Activated CD4-positive, CD25-positive, alpha-beta regulatory T cell treated with anti-CD3 and anti-CD28 coated beads, Interleukin-2, amount 50 U/mL, for 72 hours (primary cell): ENCODE measurements around the gene SLC2A6.

Experiments used
- DNase-seq: peaks from one replicate; pipeline ENCODE4 v3.0.0; 2021

SLC2A6 gene, protein sequence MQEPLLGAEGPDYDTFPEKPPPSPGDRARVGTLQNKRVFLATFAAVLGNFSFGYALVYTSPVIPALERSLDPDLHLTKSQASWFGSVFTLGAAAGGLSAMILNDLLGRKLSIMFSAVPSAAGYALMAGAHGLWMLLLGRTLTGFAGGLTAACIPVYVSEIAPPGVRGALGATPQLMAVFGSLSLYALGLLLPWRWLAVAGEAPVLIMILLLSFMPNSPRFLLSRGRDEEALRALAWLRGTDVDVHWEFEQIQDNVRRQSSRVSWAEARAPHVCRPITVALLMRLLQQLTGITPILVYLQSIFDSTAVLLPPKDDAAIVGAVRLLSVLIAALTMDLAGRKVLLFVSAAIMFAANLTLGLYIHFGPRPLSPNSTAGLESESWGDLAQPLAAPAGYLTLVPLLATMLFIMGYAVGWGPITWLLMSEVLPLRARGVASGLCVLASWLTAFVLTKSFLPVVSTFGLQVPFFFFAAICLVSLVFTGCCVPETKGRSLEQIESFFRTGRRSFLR

DNA sequence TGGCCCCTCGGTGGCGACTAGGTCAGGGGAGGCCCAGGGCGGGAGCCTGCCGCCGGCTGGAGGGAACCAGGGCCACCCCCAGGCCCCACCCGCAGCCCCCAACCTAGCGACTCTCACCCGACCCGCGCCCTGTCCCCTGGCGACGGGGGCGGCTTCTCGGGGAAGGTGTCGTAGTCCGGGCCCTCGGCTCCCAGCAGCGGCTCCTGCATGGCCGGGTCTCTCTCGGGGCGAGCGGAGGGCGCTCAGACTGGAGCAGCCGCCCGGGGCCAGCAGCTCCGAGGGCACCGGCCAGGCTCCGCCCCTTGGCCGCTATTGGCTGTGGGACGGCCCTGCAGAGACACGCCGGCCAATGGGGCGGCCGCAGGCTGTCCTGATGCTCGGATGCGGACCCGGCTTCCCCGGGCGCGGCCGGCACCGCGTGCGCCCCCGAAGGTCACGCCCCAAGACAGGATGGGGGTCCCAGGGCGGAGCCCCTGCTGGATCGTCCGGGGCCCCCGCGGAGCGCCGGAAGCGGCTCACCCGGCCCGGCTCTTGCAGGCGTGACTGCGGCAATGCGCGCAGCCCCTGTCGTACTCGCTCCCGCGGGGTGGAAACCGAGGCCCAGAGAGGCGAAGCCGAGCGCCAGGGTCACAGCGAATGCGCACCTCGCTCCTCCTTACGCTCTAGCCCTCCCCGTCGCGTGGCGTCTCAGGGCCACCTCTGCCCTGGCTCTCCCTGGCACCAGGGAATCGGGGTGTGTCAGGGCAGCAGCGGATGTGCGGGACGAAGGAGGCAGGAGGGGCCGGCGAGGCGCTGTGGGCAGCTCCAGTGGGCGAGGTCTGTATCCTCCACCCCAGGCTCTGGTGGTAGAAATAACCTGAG, at the start of gene SLC2A6:
TSS of gene SLC2A6 (minus strand) at position 249 of the 861 bp plus-strand sequence. CDS start at position 209, 40 bp downstream.
- peak; percentile 82 for DNase-seq

DNA sequence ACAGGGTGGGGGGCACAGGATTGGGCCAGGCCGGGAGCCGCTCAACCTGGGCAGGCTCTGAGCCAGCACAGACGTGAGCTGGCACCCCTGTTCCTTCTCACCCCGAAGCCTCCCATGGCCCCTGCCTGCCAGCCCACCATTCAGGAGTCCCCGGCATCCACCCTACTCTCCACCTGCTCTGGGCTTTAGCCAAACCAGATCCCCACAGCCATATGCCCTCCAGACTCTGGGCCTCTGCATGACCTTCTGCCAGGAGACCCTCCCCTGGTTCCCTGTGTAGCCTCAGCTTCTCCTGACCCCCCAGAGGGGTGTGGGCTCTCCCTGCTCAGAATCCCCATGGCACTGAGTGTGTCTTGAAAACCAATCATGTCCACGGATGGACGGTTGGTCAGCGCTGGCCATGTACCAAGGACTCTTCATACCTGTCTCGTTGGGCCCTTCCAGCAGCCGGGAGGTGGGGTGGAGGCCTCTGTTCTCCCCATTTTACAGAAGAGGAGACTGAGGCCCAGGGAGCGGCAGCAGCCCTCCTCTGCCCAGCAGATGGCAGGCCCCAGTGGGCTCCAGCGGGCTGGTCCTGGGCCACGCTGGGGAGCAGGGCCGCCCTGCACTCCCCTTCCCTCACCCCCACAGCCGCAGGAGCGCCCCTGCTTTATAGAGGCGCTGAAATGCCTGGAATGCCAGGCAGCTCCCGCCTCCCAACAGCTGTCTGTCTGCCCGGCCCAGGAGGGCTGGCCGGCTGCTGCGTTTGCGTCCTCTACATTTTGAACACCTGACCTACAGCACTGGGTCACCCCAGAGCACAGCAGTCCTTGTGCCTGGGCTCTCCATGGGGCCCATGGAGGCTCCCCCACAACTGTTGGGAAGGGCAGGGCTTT, 49.3 kb upstream of the SLC2A6 start:
- no peak for DNase-seq

DNA sequence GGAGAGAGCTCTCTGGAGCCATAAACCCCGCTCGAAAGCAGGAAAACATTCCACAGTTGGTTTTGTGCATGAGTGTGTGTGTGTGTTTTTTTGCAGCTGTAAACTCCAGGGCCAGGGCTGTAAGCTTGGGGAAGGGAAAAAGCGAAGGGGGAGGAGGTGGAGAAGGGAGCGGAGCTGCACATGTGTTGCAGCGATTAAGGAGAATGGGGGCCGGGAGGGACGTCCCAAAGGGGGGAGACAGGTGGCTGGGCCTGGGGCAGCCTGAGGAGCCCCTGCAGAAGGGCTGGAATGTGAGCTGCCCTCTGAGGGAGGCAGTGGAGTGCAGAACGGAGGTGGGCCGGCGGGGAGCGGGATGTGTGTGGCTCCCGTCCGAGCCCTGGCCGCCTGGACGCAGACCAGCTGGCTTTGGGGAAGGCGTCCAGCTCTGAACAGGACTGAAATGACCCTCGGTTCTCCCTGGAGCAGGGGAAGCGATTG, 48.6 kb upstream of the SLC2A6 start:
- DNase-seq: no peak

DNA sequence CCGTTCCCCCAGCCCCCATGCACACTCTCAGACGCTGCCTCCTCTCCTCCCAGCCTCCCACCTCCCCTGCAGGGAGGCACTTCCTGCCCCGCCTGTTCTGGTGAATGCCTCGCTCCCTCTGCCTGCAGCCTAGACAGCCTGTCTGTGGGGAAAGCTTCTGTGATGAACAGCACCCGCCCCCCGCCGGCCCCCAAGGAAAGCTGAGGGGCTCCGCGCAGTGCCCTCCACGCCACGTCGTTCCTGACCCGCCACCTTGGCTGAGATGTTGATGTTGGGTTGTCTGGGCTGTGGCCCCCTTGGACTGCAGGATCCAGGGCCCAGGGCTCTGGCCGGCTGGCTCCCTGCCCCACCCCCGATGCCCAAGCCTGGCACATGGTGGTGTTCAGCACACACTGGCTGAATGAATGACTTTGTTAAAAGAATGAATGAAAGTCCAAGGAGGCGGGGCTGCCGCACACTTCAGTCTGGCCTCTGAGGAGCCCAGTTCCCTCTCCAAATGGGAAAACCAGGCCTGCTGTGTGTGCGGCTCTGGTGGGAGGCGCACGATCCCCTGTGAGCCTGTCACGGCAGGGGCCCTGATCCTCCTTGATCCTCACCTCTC, 47.9 kb upstream of the SLC2A6 start:
- no peak for DNase-seq

DNA sequence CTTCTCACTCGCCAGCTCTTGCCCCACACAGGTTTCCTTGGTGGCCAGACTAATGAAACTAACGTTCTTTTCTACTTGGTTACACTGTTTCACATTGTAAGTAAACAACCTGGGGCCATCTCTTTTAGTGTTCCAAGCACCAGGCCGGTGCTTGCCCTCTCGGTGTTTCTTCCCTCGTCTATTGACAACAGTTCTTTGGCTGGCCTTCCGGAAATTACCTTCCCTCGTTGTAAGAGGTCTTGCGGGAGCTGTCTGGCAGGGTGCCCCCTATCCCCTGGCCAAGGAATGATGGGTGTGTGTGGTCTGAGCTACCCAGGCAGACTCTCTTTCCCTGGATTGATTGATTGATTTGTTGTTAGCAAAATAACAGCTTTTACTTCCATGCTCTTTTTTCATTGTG, 46.8 kb upstream of the SLC2A6 start:
- no peak for DNase-seq

DNA sequence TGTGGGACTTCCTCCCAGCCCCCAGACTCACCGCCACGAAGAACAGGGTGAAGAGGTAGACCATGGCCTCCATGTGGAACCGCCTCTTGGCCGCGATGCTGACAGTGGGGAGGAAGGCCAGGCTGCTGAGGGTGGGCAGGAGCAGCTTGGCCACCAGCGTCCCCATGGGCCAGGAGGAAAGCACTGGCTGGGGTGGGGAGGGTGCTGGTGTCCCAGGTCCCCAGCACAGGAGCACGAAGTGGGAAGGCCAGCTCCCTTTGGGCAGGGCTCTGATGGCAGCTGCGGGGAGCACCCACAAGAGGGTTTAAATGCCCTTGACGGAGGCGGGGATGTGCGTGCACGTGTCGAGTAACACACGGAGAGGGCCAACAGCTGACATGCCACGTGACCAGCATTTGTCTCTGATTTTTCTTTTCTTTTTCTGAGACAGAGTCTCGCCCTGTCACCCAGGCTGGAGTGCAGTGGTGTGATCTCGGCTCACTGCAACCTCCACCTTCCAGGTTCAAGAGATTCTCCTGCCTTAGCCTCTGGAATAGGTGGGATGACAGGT, 45.9 kb upstream of the SLC2A6 start, which contains the start of gene MYMK:
TSS of gene MYMK (minus strand) at position 281 of the 550 bp plus-strand sequence. CDS start at position 166, 115 bp downstream.
- no peak for DNase-seq

DNA sequence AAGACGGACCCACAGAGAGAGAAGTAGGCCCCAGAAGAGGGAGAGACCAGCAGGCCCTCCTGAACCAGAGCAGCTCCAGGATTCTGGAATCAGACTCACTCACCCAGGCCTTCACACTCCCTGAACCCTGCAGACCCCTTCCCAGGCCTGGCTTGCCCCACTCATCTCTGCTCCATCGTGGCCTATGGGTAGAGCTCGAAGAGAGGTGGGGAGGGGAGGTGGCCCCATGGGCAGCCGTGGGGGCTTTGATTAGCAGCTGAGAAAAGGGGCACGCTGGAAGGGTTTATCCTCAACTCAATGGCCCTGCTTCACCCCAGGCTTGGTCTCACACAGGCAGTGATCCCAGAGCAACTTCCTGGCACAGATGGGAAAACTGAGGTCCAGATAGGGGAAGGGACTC, 45.2 kb upstream of the SLC2A6 start:
- no peak for DNase-seq

DNA sequence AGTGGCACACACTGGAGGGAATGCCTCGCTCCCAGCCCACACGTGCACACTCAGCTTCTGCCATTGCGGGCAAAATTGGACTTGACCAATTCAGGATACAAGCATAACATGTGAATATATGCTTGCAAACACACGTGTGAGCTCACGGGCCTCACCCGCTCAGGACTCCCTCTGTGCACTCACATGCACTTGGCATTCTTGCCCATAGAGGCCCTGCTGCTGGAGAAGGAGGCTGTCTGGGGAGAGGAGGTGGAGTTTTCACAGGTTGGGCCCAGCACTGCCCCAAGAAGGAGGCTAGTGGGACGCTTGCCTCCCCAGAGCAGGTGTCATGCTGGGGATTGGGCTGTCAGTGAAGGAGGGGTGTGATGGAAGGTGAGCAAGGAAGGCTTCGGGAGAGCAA, 44.2 kb upstream of the SLC2A6 start:
- no peak for DNase-seq

DNA sequence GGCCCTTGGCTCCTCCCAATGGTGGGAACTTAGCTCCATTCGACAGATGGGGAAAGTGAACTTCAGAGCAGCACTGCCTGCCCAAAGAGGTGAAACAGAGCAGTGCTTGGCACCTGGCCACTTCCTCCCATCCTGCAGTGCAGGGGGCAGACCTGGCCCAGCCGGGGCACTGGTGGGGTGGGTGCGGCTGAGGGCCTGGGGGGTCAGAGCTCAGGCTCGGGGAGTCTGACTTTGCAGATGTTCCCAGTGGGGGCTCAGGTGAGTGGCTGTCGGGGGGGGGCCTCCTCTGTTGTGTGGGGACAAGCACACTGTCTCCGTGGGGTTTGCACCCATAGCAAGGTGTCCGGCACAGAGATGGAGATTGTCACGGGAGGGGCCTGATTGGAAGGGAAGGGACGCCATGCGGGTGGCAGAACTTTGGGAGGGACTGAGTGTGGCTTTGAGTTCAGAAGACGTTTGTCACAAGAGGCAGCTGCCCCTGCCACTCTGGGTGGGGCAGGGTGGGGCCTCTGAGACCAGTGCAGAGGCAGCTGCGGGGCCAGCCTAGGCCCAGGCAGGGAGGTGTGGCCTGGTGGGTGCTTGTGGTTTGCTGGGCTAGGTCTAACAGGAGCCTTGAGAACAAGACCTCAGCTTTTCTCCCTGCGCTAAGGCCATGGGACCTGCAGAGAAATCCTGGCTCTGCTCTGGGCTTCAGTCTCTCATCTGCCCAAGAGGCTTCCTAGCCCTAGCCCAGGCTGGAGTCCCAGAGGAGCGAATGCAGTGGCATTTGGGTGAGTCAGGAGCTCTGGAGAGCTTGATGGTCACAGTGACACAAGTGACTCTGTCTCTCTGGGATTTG, 43.4 kb upstream of the SLC2A6 start:
- no peak for DNase-seq

DNA sequence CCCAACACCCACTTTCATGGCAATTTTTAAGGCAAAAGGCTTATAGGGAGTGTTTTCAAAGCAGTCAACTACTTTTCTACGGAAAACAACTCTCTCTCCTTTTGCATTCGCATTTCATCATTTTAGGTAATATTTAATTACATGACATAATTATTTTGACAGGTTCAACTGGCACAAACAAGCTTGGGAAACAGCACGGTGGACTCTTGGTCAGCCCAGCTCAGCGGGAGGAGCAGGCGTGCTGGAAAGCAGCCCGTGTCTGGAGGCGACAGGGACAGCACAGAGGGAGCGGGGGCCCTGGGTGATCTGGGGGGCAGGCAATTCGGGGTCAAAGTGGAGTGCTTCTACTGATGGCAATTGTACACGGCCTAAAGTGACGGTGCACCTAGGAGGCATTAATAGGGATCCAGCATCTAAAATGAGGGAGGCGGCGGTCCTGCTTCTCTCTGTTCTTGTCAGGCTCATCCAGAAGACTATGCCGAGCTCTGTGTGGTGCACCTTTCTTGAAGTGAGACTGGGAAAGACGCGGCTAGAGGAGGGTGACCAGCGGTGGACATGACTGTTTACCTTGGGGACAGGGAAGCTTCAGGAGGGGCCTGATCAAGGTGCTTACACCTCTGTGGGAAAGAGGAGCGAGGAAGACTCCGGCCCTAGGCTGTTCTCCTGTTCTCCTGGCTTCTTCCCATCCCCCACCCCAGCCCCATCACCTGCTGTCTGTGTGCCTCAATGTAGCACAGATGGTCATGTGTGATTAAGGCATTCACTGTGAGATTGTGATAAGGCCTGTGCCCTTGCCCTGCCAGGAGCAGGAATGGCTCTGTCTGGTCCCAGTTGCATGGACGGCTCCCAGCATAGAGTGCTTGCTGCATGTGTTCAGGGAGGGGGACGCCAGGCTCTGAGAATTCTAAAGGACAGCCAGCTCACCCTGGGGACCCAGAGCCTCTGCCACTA, 42.5 kb upstream of the SLC2A6 start:
- DNase-seq: no peak

DNA sequence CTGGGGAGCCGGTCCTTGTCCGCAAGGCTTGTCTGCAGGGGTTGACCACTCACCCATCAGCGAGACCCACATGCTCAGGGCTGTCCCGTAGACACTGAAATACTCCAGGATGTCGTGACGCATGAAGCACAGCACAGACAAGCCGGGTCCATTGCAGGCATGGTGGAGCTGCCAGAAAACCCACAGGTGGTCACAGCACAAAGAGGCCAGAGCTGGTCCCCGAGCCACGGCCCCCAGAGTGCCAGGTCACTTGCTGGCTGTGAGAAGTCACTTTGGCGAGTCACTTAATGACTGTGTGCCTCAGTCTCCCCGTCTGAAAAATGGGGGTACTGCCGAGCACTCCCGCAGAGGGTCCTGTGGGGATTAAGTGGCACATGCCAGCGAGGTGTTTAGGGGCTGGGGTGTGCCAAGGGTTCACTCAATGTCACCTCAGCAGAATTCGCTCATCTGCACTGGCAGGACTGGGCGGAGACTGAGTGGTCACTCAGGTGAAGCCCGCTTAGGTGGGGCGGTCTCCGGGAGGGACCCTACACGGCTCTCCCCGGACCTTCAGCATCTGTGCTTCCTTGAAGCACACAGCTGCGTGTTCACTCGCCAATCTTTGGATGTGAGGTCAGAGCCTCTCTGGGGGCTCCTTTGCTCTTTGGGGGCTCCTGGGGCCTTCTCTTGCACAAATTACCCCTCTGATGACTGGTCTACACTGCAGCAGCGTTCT, 41.4 kb upstream of the SLC2A6 start:
- DNase-seq: no peak

DNA sequence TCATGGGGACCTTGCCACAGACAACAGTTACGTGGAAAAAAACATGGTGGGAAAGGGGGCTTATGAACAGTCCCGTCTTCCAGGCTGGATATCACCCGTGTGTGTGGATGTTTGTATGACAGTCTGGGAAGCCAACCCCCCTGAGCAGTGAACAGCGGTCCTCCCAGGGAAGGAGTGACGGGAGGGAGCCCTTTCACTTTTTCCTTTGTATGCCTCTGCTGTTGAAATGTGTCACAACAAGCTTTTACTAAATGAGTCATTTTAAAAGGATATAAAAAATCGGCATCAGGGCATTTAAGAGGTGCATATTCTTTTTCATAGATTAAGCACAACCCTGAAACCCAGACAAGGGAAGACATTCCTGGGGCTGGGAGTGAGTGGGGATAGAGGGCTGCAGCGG, 40.8 kb upstream of the SLC2A6 start:
- DNase-seq: no peak

DNA sequence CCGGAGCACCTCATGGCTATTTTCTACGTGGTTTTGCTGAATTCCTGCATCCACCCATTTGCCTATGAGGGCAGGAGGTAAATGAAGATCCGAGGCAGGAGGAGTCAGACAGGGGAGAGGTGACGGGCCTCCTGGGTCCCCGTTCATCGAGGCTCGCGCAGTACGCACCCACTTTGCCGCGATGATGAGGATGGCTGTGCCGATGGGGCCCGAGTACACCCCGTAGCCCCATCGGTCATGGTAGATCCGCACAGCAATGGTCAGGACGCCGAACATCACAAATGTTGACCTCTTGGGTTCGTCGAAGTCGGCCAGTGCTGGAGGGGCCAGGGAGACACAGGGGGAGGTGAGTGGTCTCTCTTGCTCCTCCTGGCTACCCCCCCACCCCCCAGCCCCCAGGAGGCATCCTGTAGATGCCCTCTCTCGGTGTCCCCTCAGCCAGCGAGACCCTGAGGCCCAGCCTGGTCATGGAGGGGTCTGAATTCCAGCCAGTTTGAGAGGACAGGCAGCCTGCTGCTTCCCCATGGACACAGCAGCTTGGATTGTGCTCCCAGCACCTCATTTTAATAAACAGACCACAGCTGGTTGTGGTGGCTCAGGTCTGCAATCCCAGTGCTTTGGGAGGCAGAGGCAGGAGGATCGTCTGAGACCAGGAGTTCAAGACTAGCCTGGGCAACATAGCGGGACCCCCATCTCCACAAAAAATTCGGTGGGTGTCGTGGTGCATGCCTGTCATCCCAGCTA, 40.0 kb upstream of the SLC2A6 start:
- DNase-seq: no peak

DNA sequence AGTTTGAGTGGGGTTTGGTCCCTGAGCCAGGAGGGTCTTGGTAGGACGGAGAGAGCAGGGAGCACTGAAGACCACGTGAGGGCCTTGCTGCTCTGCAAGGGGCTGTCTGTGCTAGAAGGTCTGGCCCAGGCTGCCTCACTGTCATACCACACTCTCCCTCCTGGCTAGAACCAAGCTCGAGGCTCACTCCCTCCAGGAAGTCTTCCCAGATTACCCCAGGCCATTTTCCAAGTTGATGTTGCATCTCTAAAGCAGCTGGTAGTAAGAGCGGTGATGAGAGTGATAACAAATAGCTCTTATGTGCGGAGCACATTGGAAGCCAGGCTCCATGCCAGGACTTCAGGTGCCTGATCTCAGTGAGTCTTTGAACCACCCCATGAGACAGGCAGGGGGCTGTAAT, 39.3 kb upstream of the SLC2A6 start:
- DNase-seq: no peak

DNA sequence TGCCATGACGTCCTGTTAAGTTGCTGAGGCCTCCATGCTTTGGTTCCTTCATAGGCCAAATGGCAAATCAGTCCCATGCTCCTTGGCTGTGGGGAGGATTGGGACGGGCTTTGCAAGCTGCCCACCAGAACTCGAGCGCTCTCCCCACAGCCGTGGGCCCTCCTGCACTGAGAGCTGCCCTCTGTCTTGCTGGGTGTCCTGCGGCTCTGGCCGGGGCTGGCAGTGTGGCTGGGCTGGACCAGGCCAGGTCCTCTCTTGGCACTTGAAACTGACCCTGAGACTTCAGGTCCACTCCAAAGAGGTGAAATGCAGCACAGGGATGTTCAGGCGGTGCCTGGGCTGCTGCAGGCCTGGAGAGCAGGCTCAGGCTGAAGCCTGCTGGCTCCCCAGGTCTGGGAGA, 38.8 kb upstream of the SLC2A6 start:
- no peak for DNase-seq

DNA sequence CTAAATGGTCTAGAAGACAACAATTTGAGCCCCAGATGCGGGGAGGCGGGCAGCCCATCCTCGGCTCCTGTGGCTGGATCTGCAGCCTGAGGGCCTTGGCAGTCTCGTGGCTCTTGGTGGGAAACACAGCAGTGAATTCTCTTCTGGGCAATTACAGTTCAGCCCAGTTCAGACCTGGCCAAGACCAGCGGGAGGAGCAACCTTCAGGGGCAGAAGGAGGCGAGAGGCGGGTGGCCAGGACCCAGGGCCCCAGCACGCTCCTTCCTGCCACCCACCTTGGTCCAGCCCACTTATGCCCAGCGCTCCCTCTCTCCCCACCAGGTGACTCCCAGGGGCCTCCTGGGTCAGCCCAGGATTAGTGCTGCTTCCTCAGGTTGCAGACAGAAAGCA, 38.1 kb upstream of the SLC2A6 start:
- no peak for DNase-seq

DNA sequence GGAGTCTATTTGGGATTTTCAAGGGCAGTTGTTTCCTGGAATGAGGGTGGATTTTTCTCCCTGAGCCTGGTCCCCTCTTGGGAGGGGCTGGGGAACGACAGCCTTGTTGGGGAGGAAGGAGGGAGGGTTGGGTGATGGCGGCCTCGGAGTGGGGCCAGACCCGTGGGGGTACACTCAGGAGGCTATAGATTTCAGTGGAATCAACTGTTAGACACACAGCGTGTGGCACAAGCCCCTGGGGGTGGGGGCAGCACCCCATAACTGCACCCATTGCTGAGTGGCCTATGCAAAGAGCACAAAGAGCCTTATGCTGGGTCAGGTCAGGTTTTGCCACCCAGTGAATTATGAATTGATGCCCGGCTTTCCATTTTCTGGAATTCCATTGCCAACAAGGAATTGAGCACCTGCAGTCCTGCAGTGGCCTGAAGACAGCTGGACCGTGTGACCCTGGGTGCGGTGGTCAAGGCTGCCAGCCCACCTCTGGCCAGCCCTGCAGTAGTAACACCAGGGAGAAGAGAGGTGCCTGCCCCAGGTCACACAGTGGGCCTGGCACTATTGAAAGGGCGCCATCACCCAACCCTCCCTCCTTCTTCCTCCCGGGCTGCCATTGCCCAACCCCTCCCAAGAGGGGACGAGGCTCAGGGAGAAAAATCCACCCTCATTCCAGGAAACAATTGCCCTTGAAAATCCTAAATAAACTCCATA, 37.5 kb upstream of the SLC2A6 start:
- DNase-seq: no peak
